ENCODE measurements around the gene SLIT3. TPM values are rescaled to one million over a fixed set of nuclear protein-coding genes. Genes with fewer than 3 reads are reported as not detected.

The SLIT3 gene
- 10 to 100 TPM; 46.3 to 89.0 (median 68.0) TPM for total RNA-seq

DNA sequence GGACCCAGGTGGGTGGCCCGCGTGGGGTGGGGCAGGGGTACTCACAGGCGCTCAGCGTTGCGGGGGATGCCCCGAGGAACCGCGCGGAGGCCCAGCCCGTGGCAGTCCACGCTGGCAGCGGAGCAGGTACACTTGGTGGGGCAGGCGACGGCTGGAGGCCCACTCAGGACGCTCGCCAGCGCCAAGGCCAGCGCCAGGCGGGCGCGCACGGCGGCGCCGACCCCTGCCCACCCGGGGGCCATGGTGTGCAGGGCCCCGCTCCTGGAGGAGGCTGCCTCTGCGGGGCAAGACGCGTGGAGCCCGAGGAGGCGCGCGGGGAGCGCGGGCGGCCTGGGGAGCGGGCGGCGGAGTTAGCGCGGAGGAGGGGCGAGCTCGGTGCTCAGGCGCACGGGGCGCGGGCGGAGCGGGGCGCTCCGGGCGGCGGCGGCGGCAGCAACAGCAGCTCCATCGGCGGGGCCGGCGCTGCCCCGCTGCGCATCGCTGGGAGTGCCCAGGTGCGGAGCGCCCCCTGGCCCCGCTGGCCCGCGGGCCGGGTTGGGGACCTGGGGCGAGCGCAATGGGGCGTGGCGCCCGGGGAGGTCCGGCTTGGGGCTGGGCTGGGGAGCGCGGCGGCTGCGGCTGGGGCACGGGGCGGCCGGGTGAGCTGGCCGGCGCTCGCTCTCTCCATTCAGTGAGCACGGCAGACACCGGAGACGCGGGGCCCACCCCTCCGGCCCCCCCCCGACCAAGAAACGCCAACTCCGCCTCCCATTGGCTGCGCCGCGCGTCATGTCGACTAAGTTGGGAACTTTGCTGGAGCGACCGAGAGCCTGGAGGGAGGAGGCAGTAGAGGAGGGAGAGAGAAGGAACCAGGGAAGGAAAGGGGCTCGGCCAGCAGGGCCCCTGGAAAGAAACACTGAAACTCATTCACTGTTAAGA is at the start of gene SLIT3:
Gene SLIT3 (minus strand): TSS at position 672 of the 918 bp plus-strand sequence. CDS start 430 bp downstream, at position 242.
- TF ChIP-seq, protein P1, sequence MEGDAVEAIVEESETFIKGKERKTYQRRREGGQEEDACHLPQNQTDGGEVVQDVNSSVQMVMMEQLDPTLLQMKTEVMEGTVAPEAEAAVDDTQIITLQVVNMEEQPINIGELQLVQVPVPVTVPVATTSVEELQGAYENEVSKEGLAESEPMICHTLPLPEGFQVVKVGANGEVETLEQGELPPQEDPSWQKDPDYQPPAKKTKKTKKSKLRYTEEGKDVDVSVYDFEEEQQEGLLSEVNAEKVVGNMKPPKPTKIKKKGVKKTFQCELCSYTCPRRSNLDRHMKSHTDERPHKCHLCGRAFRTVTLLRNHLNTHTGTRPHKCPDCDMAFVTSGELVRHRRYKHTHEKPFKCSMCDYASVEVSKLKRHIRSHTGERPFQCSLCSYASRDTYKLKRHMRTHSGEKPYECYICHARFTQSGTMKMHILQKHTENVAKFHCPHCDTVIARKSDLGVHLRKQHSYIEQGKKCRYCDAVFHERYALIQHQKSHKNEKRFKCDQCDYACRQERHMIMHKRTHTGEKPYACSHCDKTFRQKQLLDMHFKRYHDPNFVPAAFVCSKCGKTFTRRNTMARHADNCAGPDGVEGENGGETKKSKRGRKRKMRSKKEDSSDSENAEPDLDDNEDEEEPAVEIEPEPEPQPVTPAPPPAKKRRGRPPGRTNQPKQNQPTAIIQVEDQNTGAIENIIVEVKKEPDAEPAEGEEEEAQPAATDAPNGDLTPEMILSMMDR (IDR thresholded peaks at IDR 0.05) = no peak
- peak; percentile 46 for DNase-seq (ENCODE audit: low spot score)
- peak; percentile 87 for ATAC-seq (ENCODE audit: low FRiP score)

DNA sequence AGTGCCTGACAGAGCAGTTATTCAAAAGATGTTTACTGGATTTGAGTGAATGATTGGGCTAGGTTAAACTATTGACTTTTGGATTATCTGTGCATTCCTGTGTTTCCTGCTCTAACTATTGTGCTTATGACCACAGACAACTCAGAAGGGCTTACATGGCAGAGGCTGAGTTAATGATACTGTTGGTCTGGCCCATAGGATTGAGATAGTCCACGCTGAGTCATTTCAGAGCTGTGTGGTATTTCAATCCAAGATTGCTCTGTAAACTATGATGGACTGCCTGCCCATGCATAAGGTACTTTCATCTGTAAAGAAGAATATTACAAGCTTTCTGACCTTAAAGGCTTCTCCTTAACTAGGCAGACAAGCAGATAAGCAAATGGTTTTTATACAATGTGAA is 49.1 kb upstream of the SLIT3 start:
- TF ChIP-seq, protein P1 (IDR thresholded peaks at IDR 0.05) = no peak
- ATAC-seq (ENCODE audit: low FRiP score) = no peak
- no peak for DNase-seq (ENCODE audit: low spot score)

DNA sequence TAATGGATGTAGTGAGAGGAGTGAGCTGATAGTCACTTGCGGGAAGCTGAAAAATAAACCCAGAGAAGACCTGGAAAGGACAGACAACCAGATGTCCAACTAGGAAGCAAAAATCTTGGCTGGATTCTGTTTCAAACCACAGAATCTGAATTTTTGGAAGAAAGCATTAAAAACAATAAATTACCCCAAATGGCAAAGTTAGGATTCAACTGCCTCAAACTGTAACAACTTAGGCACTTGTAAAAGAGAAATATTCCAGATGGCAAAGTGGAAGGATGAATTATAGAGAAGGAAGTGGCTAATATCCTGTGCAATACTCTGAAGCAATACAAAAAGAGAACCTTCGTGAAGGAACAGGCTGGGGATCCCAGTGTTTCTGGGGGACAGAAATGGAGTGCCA is 46.8 kb upstream of the SLIT3 start:
- ATAC-seq (ENCODE audit: low FRiP score) = no peak
- DNase-seq (ENCODE audit: low spot score) = no peak
- TF ChIP-seq, protein P1 (IDR thresholded peaks at IDR 0.05) = no peak

DNA sequence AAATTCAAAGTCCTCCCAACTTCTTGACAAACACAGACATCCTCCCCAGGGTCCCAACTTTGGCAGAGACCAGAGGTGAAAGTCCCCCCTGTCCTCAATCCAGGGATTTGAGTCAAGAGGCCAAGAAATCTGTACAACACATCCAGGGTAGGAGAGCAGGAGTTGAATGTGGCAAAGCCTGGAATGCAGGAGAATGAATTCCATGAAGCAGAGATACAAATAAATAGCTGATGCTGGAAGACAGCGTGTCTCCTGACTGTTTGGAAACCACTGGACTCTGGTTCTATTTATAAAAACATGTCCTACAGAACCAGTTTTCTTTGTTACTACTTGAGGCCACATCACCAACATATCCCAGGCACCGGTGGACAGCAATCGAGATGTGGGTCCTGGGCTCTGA is 43.7 kb upstream of the SLIT3 start:
- TF ChIP-seq, protein P1 (IDR thresholded peaks at IDR 0.05) = no peak
- DNase-seq (ENCODE audit: low spot score) = no peak
- ATAC-seq (ENCODE audit: low FRiP score) = no peak

DNA sequence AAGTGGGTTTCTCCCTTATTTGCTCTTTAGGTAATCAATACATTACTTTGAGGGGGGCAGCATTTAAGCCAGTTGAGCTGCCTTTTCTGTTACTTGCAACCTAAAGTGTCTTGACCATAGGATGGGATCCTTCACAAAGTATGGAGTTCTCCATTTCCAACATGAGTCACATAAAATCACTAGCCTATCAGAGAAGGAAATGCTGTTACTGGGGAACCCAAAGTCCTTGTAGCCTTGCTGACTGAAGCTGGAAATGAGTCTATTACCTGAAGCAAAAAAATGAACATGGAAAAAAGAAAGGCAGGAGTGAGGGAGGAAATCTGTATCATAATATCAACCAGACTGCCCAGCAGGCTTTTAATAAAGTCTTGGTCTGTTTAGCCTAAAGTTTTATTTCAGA is 42.8 kb upstream of the SLIT3 start:
- DNase-seq (ENCODE audit: low spot score) (no peak), ATAC-seq (ENCODE audit: low FRiP score) (no peak)
- TF ChIP-seq, protein P1 (IDR thresholded peaks at IDR 0.05) = no peak

DNA sequence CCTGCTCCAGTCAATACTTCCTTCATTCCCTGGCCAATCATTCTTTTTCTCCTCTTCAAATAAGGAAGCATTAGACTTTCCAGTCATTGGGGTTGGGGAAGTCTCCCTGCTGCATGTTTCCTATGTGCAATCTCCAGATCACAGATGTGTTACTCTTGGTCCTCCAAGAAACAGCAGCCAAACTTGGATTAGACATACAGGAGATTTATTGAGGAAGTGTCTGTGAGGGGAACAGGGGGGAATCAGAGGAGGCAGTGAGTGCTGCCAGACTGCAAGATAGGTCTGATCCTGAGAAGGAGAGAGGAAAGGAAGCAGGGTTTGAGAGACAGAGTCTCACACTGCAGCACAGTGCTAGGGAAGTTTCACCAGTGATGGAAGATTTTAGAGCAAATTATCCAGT is 40.6 kb upstream of the SLIT3 start:
- TF ChIP-seq, protein P1 (IDR thresholded peaks at IDR 0.05) = no peak
- no peak for ATAC-seq (ENCODE audit: low FRiP score)
- DNase-seq (ENCODE audit: low spot score) = no peak

DNA sequence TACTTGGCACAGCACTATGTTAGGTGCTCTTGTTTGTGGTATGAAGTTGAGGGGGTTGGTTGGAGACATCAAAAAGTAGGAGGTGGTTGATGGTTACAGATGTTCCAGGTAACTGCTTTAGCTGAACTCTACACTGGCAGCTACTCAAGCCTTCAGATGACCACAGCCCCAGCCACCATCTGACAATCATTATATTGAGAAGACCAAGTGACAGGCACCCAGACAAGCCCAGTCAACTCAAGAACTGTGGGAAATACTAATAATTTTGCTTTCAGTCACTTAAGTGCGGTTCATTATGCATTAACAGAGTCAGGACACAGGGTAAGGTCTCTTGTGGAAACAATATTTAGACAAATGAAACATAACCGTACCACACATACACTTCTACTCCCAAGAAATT is 38.9 kb upstream of the SLIT3 start:
- no peak for ATAC-seq (ENCODE audit: low FRiP score)
- no peak for DNase-seq (ENCODE audit: low spot score)
- TF ChIP-seq, protein P1 (IDR thresholded peaks at IDR 0.05) = no peak

Data from omental fat pad (tissue), 4 donors.